HL-60 (cell line): ENCODE results near the gene SNX20.

Source experiments
- DNase-seq, 2 experiments: peaks; one replicate each; pipeline ENCODE4 v3.0.0-alpha.2; 2010 to 2020; ENCODE audit warnings: low read depth in 1 of 2, low spot score in 1 of 2
- H3K27ac ChIP-seq: fragments of 250-450 bp; sonication (Bioruptor Pico); replicated peaks from 2 replicates; pipeline ENCODE4 v1.5.1; 2020; ENCODE audit warnings: mild to moderate bottlenecking, moderate library complexity
- H3K27me3 ChIP-seq: fragments of 250-450 bp; sonication (Bioruptor Pico); 2 replicates; pipeline ENCODE4 v1.5.1; 2021; ENCODE audit warnings: mild to moderate bottlenecking, moderate library complexity; ENCODE audit not compliant: insufficient read depth, poor library complexity, severe bottlenecking
- H3K4me3 ChIP-seq: replicated peaks from 2 replicates; pipeline ENCODE4 v1.5.1; 2011; ENCODE audit warnings: mild to moderate bottlenecking, control low read depth, low read length; ENCODE audit not compliant: insufficient read depth
- GABPA ChIP-seq: IDR thresholded peaks from 2 replicates; pipeline ENCODE4 v1.6.1; 2012; ENCODE audit warnings: low read depth
- POLR2AphosphoS5 ChIP-seq: IDR thresholded peaks from 2 replicates; pipeline ENCODE4 v1.6.1; 2012; ENCODE audit warnings: low read depth
- SPI1 ChIP-seq: IDR thresholded peaks from 2 replicates; pipeline ENCODE4 v1.6.1; 2012; ENCODE audit warnings: low read depth, mild to moderate bottlenecking, borderline replicate concordance
- TF ChIP-seq, protein P1 (sequence below): IDR thresholded peaks from one replicate; pipeline ENCODE4 v1.5.1; 2011; ENCODE audit warnings: low read length, control low read depth, inconsistent platforms; ENCODE audit not compliant: insufficient read depth
- TF ChIP-seq, protein P2 (sequence below): IDR thresholded peaks from 2 replicates; pipeline ENCODE4 v1.6.1; 2012; ENCODE audit warnings: low read depth; ENCODE audit not compliant: insufficient replicate concordance

Gene SNX20

DNA sequence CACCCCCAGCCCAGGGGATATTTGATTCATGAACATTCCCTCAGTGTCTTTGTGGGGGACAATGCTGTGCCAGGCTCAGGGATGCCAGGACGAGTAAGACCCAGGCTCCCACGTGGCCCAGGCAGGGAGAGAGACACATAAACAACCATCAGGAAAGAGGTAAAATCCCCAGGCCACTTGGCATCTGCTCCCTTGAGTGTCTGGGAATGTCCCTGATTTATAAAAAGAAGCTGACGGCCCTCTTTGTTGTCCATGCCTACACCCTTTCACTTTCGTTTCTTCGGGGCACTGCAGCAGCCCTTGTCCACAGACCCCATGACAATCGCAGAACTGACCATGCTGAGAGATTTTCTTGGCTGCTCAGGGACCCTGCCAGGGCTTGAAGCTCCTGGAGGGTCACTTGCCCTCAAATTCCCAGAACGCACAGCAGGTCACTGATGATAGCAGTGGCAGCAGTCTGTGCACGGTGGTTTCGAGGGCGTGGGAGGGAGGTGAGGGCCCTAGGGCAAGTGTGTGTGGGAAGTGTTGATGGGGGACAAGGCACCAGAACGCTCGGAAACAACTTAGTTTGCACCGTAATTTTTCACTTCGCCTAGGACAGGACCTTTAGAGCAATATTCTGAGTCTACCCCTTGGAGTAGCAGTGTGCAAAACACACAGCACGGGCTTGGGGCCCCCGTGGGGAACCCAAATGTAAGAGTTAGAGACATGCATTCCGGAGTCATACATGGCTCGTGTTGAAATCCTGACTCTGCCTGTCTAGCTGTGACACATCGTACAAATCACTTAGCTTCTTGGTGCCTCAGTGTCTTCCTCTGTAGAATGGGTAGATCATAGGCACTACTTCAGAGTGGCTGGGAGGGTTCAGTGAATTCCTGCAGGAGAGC is 17.0 kb upstream of the SNX20 start:
- H3K27me3 ChIP-seq, result no peaks in the 10 kb centered on the region
- DNase-seq, result no peak
- no peak overlapping the region for H3K27ac ChIP-seq
- H3K4me3 ChIP-seq, result no peak overlapping the region
- TF ChIP-seq GABPA (no peak), SPI1 (no peak), POLR2AphosphoS5 (no peak)
- TF ChIP-seq, protein P1, sequence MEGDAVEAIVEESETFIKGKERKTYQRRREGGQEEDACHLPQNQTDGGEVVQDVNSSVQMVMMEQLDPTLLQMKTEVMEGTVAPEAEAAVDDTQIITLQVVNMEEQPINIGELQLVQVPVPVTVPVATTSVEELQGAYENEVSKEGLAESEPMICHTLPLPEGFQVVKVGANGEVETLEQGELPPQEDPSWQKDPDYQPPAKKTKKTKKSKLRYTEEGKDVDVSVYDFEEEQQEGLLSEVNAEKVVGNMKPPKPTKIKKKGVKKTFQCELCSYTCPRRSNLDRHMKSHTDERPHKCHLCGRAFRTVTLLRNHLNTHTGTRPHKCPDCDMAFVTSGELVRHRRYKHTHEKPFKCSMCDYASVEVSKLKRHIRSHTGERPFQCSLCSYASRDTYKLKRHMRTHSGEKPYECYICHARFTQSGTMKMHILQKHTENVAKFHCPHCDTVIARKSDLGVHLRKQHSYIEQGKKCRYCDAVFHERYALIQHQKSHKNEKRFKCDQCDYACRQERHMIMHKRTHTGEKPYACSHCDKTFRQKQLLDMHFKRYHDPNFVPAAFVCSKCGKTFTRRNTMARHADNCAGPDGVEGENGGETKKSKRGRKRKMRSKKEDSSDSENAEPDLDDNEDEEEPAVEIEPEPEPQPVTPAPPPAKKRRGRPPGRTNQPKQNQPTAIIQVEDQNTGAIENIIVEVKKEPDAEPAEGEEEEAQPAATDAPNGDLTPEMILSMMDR, result no peak
- TF ChIP-seq, protein P2, sequence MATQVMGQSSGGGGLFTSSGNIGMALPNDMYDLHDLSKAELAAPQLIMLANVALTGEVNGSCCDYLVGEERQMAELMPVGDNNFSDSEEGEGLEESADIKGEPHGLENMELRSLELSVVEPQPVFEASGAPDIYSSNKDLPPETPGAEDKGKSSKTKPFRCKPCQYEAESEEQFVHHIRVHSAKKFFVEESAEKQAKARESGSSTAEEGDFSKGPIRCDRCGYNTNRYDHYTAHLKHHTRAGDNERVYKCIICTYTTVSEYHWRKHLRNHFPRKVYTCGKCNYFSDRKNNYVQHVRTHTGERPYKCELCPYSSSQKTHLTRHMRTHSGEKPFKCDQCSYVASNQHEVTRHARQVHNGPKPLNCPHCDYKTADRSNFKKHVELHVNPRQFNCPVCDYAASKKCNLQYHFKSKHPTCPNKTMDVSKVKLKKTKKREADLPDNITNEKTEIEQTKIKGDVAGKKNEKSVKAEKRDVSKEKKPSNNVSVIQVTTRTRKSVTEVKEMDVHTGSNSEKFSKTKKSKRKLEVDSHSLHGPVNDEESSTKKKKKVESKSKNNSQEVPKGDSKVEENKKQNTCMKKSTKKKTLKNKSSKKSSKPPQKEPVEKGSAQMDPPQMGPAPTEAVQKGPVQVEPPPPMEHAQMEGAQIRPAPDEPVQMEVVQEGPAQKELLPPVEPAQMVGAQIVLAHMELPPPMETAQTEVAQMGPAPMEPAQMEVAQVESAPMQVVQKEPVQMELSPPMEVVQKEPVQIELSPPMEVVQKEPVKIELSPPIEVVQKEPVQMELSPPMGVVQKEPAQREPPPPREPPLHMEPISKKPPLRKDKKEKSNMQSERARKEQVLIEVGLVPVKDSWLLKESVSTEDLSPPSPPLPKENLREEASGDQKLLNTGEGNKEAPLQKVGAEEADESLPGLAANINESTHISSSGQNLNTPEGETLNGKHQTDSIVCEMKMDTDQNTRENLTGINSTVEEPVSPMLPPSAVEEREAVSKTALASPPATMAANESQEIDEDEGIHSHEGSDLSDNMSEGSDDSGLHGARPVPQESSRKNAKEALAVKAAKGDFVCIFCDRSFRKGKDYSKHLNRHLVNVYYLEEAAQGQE, result no peak

GRCh38 chr16:50697421-50697715 is 16.3 kb upstream of the SNX20 start:
- TF ChIP-seq GABPA (no peak), SPI1 (no peak)
- TF ChIP-seq, protein P1, result no peak
- H3K27me3 ChIP-seq, result no peaks in the 10 kb centered on the region
- H3K4me3 ChIP-seq, result no peak overlapping the region
- H3K27ac ChIP-seq, result peak overlapping the region; percentile 20; the same call in 1 of the 2 replicates
- DNase-seq, result no peak

DNA sequence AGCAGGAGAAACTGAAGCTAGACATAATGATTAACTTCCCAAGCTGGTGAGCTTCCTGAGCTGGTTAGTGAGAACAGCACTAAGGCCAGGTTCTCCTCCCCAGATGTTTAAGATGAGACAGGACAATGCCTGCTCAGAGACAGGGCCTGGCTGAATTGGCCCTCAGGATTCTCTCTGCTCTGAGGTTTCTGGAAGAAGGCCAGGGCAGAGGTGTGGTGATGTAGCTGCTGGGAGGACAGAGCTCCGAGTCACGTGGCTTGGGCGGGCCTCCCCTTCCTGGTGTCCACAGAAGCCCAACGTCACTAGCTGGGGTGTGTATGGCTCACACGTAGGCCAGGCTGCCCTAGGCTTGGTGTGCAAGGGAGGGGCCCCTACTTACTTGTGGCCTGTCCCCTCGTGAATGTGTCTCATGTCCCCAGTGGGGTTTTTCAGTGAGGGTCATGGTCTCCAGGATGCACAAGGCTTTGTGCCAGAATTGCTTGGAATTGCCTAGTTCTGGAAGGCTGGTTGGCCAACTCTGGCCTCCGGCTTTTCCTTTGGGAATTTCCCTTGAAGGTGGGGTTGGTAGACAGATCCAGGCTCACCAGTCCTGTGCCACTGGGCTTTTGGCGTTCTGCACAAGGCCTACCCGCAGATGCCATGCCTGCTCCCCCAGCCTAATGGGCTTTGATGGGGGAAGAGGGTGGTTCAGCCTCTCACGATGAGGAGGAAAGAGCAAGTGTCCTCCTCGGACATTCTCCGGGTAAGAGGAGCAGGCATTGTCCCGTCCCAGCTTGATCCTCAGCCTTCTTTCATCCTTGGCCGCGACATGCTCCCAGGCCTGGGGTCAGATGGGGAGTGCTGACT is 15.7 kb upstream of the SNX20 start:
- H3K27me3 ChIP-seq, result no peaks in the 10 kb centered on the region
- no peak overlapping the region for H3K4me3 ChIP-seq
- DNase-seq, result peak; percentile 77 to 86
- TF ChIP-seq GABPA (no peak), SPI1 (no peak), POLR2AphosphoS5 (no peak)
- TF ChIP-seq, protein P2, result no peak
- TF ChIP-seq, protein P1, result no peak
- H3K27ac ChIP-seq, result peak overlapping the region; percentile 20
